ENCODE results near the gene MAP10.

MAP10 gene

GRCh38 chr1:232786845-232787455 lies 18.3 kb upstream of the MAP10 start (continued):
- TF ChIP-seq, protein P1, sequence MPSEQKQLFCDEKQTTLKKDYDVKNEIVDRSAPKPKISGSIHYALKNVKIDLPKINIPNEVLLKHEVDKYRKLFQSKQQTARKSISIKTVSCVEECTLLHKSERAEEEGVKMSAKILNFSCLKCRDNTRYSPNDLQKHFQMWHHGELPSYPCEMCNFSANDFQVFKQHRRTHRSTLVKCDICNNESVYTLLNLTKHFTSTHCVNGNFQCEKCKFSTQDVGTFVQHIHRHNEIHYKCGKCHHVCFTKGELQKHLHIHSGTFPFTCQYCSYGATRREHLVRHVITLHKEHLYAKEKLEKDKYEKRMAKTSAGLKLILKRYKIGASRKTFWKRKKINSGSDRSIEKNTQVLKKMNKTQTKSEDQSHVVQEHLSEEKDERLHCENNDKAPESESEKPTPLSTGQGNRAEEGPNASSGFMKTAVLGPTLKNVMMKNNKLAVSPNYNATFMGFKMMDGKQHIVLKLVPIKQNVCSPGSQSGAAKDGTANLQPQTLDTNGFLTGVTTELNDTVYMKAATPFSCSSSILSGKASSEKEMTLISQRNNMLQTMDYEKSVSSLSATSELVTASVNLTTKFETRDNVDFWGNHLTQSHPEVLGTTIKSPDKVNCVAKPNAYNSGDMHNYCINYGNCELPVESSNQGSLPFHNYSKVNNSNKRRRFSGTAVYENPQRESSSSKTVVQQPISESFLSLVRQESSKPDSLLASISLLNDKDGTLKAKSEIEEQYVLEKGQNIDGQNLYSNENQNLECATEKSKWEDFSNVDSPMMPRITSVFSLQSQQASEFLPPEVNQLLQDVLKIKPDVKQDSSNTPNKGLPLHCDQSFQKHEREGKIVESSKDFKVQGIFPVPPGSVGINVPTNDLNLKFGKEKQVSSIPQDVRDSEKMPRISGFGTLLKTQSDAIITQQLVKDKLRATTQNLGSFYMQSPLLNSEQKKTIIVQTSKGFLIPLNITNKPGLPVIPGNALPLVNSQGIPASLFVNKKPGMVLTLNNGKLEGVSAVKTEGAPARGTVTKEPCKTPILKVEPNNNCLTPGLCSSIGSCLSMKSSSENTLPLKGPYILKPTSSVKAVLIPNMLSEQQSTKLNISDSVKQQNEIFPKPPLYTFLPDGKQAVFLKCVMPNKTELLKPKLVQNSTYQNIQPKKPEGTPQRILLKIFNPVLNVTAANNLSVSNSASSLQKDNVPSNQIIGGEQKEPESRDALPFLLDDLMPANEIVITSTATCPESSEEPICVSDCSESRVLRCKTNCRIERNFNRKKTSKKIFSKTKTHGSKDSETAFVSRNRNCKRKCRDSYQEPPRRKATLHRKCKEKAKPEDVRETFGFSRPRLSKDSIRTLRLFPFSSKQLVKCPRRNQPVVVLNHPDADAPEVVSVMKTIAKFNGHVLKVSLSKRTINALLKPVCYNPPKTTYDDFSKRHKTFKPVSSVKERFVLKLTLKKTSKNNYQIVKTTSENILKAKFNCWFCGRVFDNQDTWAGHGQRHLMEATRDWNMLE (tag by site-specific recombination; conservative IDR thresholded peaks at IDR 0.05; ENCODE audit: low read depth) = no peak

DNA sequence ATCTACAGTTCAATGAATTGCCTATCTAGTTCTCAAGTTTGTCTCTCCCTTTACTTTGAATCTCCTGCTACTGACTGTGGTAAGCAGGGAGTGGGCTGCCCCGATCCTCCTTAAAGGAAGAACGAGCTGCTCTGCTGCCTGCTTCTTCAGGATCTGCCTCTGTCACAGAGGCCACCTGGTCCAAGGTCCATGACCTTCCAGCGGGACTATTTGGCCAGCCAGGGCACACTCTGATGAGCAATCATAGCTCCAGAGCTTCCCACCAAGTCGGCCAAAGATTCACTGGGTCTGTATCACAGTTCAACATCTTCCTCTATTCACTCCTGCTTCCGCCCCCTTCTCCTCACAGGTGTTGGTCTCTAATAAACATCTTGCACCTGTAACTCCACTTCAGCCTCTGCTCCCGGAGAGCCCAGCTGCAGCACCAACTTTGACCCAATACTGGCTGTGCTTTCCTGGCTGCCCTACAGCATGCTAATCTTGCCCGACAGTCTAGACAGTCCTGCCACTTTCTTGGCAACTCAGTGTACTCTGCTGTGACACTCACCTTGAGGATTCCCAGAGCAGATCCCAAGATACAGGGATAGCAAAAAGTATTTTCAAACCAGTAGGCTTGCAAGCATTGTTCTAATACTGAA lies 16.9 kb upstream of the MAP10 start:
- H3K9me3 ChIP-seq (ENCODE audit: control insufficient read depth, insufficient read depth, low read depth, low read length) = no peaks in the 10 kb centered on the region
- TF ChIP-seq ZNF155 (tag by site-specific recombination; IDR thresholded peaks at IDR 0.05) (no peak), PRDM6 (tag by site-specific recombination; IDR thresholded peaks at IDR 0.05) (no peak), OSR2 (tag by site-specific recombination; IDR thresholded peaks at IDR 0.05) (no peak), ZNF501 (tag by site-specific recombination; IDR thresholded peaks at IDR 0.05) (no peak), BCL11A (tag by site-specific recombination; IDR thresholded peaks at IDR 0.05; ENCODE audit: low read depth) (no peak)
- TF ChIP-seq, protein P2, sequence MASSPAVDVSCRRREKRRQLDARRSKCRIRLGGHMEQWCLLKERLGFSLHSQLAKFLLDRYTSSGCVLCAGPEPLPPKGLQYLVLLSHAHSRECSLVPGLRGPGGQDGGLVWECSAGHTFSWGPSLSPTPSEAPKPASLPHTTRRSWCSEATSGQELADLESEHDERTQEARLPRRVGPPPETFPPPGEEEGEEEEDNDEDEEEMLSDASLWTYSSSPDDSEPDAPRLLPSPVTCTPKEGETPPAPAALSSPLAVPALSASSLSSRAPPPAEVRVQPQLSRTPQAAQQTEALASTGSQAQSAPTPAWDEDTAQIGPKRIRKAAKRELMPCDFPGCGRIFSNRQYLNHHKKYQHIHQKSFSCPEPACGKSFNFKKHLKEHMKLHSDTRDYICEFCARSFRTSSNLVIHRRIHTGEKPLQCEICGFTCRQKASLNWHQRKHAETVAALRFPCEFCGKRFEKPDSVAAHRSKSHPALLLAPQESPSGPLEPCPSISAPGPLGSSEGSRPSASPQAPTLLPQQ (tag by site-specific recombination; IDR thresholded peaks at IDR 0.05) = no peak
- CTCF ChIA-PET = interaction anchor here (0.6 kb wide), 1 partner anchor 166 kb away, joined by 4 read pairs; no protein-coding TSS in a partner anchor
- POLR2A ChIA-PET = no interaction called here
- H3K4me1 ChIP-seq (ENCODE audit: control insufficient read depth, insufficient read depth, low read length) = no peaks in the 10 kb centered on the region; the same call in 1 of the 2 replicates
- no peaks in the 10 kb centered on the region for H3K36me3 ChIP-seq (ENCODE audit: control insufficient read depth in 2 of 2, insufficient read depth in 1 of 2, low read length in 2 of 2)
- no peak overlapping the region for H3K27ac ChIP-seq (ENCODE audit: extremely low read depth, low read depth, low read length)
- no peak overlapping the region for H3K4me3 ChIP-seq (ENCODE audit: low read depth, low read length)

GRCh38 chr1:232789651-232790050 lies 15.6 kb upstream of the MAP10 start:
- CTCF ChIA-PET = interaction anchor here (0.5 kb wide), 1 partner anchor 201 kb away, joined by 3 read pairs; no protein-coding TSS in a partner anchor
- Histone ChIP-seq H3K4me3 (ENCODE audit: low read depth, low read length) (no peak overlapping the region), H3K4me1 (ENCODE audit: control insufficient read depth, insufficient read depth, low read length) (peaks cover 9% of the 10 kb centered on the region), H3K36me3 (ENCODE audit: control insufficient read depth in 2 of 2, insufficient read depth in 1 of 2, low read length in 2 of 2) (no peaks in the 10 kb centered on the region), H3K27ac (ENCODE audit: extremely low read depth, low read depth, low read length) (no peak overlapping the region), H3K9me3 (ENCODE audit: control insufficient read depth, insufficient read depth, low read depth, low read length) (no peaks in the 10 kb centered on the region)
- POLR2A ChIA-PET = no interaction called here
- TF ChIP-seq ZNF121 (tag by site-specific recombination; IDR thresholded peaks at IDR 0.05) (no peak), ZNF621 (tag by site-specific recombination; IDR thresholded peaks at IDR 0.05) (no peak), ZNF24 (tag by site-specific recombination; IDR thresholded peaks at IDR 0.05) (no peak), BCL6B (tag by site-specific recombination; IDR thresholded peaks at IDR 0.05) (no peak), ZNF19 (tag by site-specific recombination; IDR thresholded peaks at IDR 0.05; ENCODE audit: low read depth) (no peak), ZXDB (tag by site-specific recombination; IDR thresholded peaks at IDR 0.05) (no peak), ZNF449 (tag by site-specific recombination; IDR thresholded peaks at IDR 0.05) (no peak), ZNF626 (tag by site-specific recombination; IDR thresholded peaks at IDR 0.05) (no peak), GLI2 (tag by site-specific recombination; IDR thresholded peaks at IDR 0.05; ENCODE audit: borderline replicate concordance, low read depth) (no peak), ZNF664 (tag by site-specific recombination; IDR thresholded peaks at IDR 0.05) (no peak)
- TF ChIP-seq, protein P3, sequence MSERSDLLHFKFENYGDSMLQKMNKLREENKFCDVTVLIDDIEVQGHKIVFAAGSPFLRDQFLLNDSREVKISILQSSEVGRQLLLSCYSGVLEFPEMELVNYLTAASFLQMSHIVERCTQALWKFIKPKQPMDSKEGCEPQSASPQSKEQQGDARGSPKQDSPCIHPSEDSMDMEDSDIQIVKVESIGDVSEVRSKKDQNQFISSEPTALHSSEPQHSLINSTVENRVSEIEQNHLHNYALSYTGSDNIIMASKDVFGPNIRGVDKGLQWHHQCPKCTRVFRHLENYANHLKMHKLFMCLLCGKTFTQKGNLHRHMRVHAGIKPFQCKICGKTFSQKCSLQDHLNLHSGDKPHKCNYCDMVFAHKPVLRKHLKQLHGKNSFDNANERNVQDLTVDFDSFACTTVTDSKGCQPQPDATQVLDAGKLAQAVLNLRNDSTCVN (tag by site-specific recombination; optimal IDR thresholded peaks at IDR 0.05) = no peak
